ENCODE data around the gene TSPAN4.

TSPAN4 gene

DNA sequence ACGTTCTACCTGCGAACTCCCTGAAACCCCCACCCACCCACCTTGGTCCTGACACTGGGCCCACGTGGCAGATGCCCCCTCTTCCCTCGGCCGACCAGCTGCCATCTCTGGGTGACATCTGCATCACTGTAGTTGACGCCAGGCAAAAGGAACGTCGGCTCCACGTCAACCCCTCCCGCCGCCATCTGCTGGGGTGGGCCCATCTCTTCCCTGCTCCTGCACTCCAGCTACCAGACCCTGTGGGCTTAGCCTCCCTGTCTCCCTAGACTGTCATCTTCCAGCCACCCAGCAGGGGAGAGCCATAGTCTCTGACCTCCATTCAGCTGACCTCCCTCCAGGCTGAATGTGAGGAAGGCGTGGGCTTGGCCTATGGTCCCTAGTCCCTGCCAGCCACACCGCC, 46.6 kb downstream of the TSPAN4 start:
- Histone ChIP-seq H3K4me1 (ENCODE audit: control insufficient read depth, insufficient read depth, low read length) (no peaks in the 10 kb centered on the region), H3K4me3 (ENCODE audit: low read depth, low read length) (no peak overlapping the region), H3K36me3 (ENCODE audit: control insufficient read depth in 2 of 2, insufficient read depth in 1 of 2, low read length in 2 of 2) (peaks cover 0 to 66% of the 10 kb centered on the region in 2 experiments; a peak in 1 of 3 replicates), H3K9me3 (ENCODE audit: control insufficient read depth, insufficient read depth, low read depth, low read length) (no peaks in the 10 kb centered on the region), H3K27ac (ENCODE audit: extremely low read depth, low read depth, low read length) (no peak overlapping the region)
- ChIA-PET CTCF (interaction anchor here (0.6 kb wide), 1 partner anchor 86 kb away, joined by 3 read pairs; no protein-coding TSS in a partner anchor), POLR2A (interaction anchor here (0.7 kb wide), 1 partner anchor 21 kb away, joined by 3 read pairs; the partner anchor contains the start of gene CHID1)
- TF ChIP-seq ZNF785 (tag by site-specific recombination; IDR thresholded peaks at IDR 0.05) (no peak), OVOL3 (tag by site-specific recombination; IDR thresholded peaks at IDR 0.05) (no peak), KLF7 (tag by site-specific recombination; IDR thresholded peaks at IDR 0.05; ENCODE audit: borderline replicate concordance) (no peak), ZFP69B (tag by site-specific recombination; IDR thresholded peaks at IDR 0.05) (no peak), GFI1B (tag by site-specific recombination; IDR thresholded peaks at IDR 0.05) (no peak), ZNF658 (tag by site-specific recombination; IDR thresholded peaks at IDR 0.05) (no peak), ZNF248 (tag by site-specific recombination; IDR thresholded peaks at IDR 0.05) (no peak), SCRT2 (tag by site-specific recombination; IDR thresholded peaks at IDR 0.05) (no peak), ZNF155 (tag by site-specific recombination; IDR thresholded peaks at IDR 0.05) (no peak), ZNF610 (tag by site-specific recombination; IDR thresholded peaks at IDR 0.05; ENCODE audit: borderline replicate concordance) (no peak), ZNF354C (tag by site-specific recombination; IDR thresholded peaks at IDR 0.05; ENCODE audit: borderline replicate concordance, low read depth) (no peak), MYNN (tag by site-specific recombination; IDR thresholded peaks at IDR 0.05; ENCODE audit: borderline replicate concordance) (no peak), SALL2 (tag by site-specific recombination; IDR thresholded peaks at IDR 0.05; ENCODE audit: borderline replicate concordance) (no peak), ZNF394 (tag by site-specific recombination; IDR thresholded peaks at IDR 0.05; ENCODE audit: borderline replicate concordance) (no peak), ZNF596 (tag by site-specific recombination; IDR thresholded peaks at IDR 0.05) (no peak), ZNF768 (tag by site-specific recombination; IDR thresholded peaks at IDR 0.05) (no peak), ZSCAN30 (tag by site-specific recombination; IDR thresholded peaks at IDR 0.05) (no peak)
- TF ChIP-seq, protein P1, sequence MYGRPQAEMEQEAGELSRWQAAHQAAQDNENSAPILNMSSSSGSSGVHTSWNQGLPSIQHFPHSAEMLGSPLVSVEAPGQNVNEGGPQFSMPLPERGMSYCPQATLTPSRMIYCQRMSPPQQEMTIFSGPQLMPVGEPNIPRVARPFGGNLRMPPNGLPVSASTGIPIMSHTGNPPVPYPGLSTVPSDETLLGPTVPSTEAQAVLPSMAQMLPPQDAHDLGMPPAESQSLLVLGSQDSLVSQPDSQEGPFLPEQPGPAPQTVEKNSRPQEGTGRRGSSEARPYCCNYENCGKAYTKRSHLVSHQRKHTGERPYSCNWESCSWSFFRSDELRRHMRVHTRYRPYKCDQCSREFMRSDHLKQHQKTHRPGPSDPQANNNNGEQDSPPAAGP (tag by site-specific recombination; IDR thresholded peaks at IDR 0.05) = no peak
- TF ChIP-seq, protein P2, sequence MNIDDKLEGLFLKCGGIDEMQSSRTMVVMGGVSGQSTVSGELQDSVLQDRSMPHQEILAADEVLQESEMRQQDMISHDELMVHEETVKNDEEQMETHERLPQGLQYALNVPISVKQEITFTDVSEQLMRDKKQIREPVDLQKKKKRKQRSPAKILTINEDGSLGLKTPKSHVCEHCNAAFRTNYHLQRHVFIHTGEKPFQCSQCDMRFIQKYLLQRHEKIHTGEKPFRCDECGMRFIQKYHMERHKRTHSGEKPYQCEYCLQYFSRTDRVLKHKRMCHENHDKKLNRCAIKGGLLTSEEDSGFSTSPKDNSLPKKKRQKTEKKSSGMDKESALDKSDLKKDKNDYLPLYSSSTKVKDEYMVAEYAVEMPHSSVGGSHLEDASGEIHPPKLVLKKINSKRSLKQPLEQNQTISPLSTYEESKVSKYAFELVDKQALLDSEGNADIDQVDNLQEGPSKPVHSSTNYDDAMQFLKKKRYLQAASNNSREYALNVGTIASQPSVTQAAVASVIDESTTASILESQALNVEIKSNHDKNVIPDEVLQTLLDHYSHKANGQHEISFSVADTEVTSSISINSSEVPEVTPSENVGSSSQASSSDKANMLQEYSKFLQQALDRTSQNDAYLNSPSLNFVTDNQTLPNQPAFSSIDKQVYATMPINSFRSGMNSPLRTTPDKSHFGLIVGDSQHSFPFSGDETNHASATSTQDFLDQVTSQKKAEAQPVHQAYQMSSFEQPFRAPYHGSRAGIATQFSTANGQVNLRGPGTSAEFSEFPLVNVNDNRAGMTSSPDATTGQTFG (tag by site-specific recombination; IDR thresholded peaks at IDR 0.05; ENCODE audit: borderline replicate concordance) = no peak

DNA sequence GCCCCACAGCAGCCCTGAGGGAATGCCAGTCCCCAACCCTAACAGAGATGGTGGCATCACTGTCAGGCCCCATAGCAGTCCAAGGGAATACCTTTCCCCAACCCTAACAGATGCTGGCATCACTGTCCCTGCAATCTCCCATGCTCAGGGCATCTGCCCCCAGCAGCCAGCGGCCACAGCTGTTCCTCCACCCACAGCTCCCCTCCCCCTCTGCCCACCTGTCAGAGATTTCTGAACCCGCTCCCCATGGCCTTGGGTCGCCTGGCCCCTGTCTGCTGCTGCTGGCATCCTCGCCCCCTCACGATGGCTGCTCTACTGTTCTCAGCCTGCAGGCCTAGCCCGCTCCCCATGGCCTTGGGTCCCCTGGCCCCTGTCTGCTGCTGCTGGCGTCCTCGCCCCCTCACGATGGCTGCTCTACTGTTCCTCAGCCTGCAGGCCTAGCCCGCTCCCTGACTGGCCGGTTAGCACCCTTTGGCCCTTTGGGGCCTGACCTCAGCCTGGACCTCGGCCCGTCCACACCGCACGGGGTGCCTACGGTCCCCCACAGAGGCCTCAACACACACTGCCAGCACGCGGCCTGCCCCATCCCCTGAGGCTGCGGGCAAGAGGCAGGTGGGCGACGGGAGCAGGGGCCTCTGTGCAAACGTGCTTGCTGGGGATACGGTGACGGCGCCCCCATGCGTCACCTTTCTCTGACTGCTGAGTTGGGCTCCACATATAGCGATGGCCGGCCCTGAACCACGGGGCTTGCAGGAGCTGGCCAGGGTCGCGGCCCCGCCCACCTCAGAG, 47.2 kb downstream of the TSPAN4 start:
- H3K9me3 ChIP-seq (ENCODE audit: control insufficient read depth, insufficient read depth, low read depth, low read length) = no peaks in the 10 kb centered on the region
- H3K4me1 ChIP-seq (ENCODE audit: control insufficient read depth, insufficient read depth, low read length) = no peaks in the 10 kb centered on the region
- no peak overlapping the region for H3K4me3 ChIP-seq (ENCODE audit: low read depth, low read length)
- no peak overlapping the region for H3K27ac ChIP-seq (ENCODE audit: extremely low read depth, low read depth, low read length)
- POLR2A ChIA-PET = interaction anchor here (0.6 to 0.7 kb wide), 2 partner anchors 21 to 26 kb away, joined by 3 to 4 read pairs; partner anchors contain the start of gene CHID1
- CTCF ChIA-PET = interaction anchor here (0.6 kb wide), 1 partner anchor 85 kb away, joined by 3 read pairs; no protein-coding TSS in a partner anchor
- peaks cover 0 to 61% of the 10 kb centered on the region in 2 experiments; a peak in 1 of 3 replicates for H3K36me3 ChIP-seq (ENCODE audit: control insufficient read depth in 2 of 2, insufficient read depth in 1 of 2, low read length in 2 of 2)
- TF ChIP-seq, protein P3, sequence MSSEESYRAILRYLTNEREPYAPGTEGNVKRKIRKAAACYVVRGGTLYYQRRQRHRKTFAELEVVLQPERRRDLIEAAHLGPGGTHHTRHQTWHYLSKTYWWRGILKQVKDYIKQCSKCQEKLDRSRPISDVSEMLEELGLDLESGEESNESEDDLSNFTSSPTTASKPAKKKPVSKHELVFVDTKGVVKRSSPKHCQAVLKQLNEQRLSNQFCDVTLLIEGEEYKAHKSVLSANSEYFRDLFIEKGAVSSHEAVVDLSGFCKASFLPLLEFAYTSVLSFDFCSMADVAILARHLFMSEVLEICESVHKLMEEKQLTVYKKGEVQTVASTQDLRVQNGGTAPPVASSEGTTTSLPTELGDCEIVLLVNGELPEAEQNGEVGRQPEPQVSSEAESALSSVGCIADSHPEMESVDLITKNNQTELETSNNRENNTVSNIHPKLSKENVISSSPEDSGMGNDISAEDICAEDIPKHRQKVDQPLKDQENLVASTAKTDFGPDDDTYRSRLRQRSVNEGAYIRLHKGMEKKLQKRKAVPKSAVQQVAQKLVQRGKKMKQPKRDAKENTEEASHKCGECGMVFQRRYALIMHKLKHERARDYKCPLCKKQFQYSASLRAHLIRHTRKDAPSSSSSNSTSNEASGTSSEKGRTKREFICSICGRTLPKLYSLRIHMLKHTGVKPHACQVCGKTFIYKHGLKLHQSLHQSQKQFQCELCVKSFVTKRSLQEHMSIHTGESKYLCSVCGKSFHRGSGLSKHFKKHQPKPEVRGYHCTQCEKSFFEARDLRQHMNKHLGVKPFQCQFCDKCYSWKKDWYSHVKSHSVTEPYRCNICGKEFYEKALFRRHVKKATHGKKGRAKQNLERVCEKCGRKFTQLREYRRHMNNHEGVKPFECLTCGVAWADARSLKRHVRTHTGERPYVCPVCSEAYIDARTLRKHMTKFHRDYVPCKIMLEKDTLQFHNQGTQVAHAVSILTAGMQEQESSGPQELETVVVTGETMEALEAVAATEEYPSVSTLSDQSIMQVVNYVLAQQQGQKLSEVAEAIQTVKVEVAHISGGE (tag by site-specific recombination; conservative IDR thresholded peaks at IDR 0.05; ENCODE audit: low read depth) = no peak
- TF ChIP-seq, protein P4, sequence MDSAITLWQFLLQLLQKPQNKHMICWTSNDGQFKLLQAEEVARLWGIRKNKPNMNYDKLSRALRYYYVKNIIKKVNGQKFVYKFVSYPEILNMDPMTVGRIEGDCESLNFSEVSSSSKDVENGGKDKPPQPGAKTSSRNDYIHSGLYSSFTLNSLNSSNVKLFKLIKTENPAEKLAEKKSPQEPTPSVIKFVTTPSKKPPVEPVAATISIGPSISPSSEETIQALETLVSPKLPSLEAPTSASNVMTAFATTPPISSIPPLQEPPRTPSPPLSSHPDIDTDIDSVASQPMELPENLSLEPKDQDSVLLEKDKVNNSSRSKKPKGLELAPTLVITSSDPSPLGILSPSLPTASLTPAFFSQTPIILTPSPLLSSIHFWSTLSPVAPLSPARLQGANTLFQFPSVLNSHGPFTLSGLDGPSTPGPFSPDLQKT (IDR thresholded peaks at IDR 0.05; ENCODE audit: borderline replicate concordance, low read depth, low read length) = no peak
- TF ChIP-seq ZNF335 (tag by site-specific recombination; conservative IDR thresholded peaks at IDR 0.05) = no peak
- no peak for TF ChIP-seq ZNF610 (tag by site-specific recombination; IDR thresholded peaks at IDR 0.05; ENCODE audit: borderline replicate concordance)
- 0 out of 2 replicates have a peak, but pooled peaks have one; percentile 13 for TF ChIP-seq ZFHX2 (tag by site-specific recombination; conservative IDR thresholded peaks at IDR 0.05)
- no peak for TF ChIP-seq ZBTB7A (tag by site-specific recombination; IDR thresholded peaks at IDR 0.05; ENCODE audit: low read depth)

All from HEK293 (cell line).